HG03097 (cell line): ENCODE results near the gene CNTNAP3.
"Not testable (repeated sequence)": the region's sequence is repeated elsewhere in the genome, so short reads cannot be mapped to it uniquely, and the experiment has no call there.

Source experiments
- ATAC-seq: cut with Tn5 transposase; IDR thresholded peaks from one replicate; pipeline ENCODE4 v1.9.1; 2021; ENCODE audit not compliant: unreplicated experiment, low FRiP score

The CNTNAP3 gene

DNA sequence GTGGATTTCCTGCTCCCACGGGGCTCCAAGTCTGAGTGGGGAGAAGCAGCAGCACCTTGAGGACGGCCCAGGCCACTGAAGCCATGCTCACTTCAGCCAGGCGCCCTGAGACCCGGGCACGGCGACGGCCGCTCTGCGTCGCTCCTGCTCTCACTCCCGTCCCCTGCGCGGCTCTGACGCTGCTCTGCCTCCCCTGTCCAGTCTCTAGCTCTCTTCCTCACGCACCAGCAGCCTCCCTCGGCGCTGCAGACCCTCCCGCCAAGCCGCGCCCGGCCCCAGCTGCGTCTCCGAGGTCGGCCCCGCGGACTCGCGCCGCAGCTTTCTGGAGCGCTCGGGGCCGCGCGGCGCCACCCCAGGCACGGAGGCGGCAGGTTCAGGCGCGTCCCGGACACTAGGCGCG, at the start of gene CNTNAP3:
CNTNAP3 (minus strand) TSS at position 188 of the 400 bp plus-strand sequence; CDS start at position 85, 103 bp downstream.
- not testable (repeated sequence) for ATAC-seq

DNA sequence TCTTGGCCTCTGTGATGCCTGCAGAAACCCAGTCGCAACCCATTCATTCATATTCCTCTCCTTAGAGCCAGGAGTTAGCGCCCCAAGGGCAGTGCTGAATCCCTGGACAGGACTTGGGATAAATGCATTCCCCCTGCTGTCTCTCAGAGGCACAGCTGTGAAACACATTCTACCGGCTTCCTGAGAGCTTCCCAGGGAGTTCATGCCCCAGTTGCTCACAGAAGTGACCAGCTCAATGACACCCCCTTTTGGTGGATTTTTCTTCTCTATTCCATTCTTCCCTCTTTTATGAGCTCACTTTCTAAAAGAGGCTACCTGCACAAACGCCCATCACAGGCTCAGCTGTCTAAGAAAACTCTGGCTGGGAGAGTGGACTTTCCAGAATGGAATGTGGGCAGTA, 8.0 kb downstream of the CNTNAP3 start:
- not testable (repeated sequence) for ATAC-seq

DNA sequence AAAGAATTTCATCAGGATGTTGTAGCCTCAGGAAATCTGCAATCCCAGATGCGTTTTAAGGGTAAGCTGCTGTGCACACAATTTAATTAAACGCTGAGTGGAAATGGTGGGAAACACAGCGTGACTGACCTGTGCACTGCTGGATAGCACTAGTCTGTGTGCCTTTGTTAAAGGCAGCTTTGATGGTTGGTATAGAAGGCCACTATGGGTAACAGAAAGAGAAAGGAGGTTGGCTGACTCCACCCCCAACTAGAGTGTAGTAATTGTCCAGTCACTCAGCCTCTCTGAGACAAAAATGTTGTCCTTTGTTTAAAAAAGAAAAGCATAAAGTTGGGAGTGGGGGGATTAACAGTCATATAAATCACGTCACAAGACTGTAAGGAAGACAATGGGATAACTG, 45.5 kb downstream of the CNTNAP3 start:
- not testable (repeated sequence) for ATAC-seq

DNA sequence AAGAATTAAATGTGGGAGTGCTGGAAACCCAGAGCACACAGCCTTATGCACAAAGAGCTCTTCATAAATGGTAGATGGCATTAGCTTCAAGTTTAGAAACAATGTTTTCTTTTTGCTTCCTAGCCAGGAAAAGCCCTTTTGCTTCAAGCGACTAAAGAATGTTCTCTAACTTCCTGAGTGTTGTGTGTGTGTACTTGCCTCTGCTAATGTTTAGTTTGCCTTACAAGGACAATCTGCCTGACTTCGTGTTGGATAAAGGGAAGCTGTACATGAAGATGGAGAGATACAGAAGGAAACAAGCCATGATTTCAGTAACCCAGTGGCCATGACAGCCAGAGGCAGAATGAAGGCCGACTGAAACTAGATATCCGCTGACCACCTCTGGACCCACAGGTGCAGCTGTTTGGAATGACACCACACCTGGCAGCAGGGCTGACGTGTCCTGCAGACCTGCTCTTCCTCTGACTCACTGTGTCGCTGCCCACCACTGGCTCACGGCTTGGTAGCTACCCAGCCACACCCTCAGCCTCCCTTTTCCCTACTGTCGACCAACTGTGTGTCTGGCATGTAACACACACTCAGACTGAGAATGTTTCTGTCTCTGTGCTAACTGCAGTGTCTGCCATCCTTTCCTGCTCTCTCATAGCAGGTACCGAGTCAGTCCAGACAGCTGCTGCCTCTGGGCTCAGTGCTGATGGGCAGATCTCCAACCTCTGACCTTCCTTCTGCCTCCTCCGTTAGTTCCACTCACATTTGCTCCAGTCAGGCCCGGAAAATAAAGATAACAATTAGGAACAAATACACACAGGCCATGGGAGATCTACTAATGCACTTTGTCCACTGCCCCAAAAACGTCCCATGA, 55.6 kb downstream of the CNTNAP3 start:
- ATAC-seq: not testable (repeated sequence)

DNA sequence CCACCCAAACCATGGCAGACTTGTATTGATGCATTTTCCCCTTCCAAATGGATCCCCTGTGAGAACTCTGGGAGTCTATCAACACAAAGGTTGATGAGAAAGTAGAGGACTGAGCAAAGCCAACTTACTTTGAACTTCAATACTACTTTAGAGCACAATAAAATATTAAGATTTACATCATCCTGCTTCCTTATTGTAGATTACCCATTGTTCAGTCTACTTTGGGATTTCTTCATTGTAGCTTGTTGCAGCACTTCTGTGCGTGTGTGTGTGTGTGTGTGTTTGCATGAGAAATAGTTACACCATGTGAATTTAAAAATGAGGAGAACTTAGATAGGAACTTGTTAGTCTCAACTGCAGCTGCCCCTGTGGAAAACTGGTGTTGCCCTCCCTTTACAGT, 72.0 kb downstream of the CNTNAP3 start:
- ATAC-seq: not testable (repeated sequence)

DNA sequence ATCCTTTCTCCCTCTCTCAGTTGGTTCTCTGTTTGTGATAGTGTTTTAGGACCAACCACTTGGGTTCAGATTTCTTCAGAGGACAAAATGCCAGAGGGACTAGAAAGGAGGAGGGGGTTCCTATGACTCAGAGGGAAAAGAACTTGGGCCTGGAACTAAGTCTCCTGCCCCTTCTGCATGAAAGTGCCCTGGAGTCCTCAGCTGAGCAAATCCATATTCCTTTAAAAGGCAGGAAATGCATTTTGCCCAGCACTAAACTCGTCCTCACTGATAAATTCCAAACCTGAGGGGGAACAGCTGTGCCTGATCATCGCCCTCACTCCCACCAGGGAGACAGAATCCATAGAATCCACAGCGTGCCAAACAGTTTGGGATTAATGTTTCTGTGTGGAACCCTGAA, 78.2 kb downstream of the CNTNAP3 start:
- not testable (repeated sequence) for ATAC-seq

DNA sequence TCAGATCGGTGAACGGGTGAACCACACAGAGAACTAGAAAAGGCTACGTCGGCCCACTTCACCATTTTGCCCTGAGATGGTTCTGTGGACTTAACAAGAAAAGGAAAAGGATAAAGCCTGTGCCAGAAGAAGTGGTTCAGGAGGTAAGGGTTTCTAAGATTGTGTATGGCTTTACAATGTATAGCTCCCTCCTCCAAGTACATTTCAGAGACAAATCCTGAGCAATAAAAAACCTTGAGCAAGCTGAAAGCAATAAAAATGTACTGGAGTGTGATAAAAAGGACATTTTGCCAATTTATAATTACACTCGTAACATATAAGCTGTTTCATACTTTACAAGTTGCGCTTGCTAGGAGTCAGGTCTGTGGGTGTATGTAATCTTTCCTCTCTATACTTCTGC, 81.3 kb downstream of the CNTNAP3 start:
- ATAC-seq: not testable (repeated sequence)

DNA sequence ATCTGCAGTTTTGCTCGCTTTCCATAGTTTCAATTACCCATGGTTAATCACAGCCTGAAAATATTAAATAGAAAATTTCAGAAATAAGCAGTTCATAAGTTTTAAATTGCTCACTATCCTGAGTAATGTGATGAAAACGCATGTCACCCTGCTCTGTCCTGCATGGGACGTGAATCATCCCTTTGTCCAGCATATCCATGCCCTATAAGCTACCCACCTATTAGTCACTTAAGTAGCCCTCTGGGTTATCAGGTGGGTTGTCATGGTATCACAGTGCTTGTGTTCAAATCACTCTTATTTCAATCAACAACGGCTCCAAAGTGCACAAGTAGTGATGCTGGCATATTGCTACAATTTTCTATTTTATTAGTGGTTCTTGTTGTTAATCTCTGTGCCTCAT, 82.1 kb downstream of the CNTNAP3 start:
- not testable (repeated sequence) for ATAC-seq

DNA sequence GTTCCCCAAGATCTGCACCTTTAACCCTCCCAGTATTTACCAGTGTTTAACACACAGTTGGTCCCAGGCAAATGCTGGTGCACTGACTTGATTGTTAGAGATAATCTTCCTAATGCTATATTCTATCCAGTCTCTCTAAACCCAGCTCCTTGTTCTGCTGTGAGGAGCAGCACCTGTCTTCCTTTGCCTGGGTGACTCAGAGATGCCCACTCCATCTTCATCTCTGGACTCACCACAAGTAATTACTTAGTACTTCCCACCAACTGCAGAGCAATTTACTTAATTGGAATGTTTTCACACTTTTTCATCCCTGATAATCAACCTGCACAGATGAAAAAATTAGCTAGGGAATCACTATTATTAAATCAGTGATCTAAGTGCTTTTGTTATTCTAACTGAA, 87.6 kb downstream of the CNTNAP3 start:
- ATAC-seq: not testable (repeated sequence)

DNA sequence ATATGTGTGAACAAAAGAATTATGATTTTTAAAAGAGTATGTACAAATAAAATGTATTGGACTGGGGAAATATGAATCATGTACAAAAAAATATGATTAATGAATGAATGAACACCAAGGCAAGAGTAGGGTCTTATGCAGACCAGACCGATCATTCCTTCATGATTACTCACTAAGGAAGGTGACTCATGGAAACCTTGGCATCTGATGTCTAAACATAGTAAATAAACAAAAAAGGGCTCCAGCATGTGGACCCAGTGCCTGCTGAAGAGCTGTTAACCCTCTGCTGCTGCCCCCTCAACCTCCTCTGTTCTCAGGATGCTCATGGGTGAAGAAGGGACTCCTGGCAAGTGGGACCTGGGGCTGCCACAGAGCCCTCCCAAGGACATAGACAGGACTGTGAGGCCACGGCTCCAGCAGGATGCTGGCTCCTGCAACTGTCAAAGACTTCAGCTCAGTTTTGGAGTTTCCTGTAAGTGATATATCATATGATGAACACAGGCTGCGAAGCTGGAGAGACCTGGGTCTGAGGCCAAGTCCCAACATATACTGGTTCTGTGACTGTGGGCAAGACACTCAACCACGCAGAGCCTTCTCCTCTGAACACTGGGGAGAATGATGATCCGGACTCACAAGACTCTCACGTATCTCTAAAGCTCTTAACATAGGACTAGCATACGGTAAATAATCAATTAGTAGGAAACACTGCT, 89.8 kb downstream of the CNTNAP3 start:
- not testable (repeated sequence) for ATAC-seq

DNA sequence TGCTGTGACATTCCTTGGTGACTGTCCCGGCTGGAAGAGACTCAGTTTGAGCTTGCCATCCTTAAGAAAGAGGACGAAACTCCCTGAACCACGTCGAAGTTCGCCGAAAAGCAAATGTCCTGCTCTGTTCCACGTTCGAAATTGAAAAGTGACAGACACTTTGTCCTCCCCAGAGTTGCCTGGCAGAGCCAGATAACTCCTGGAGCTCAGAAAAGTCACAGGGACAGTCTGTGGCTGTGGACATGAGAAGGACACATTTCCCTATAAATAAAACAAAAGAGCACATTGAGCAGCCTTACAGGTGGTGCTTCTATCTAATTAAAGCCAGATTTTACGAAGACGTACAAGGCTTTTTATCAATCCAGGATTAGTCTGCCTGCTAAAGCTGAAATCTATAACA, 116.6 kb downstream of the CNTNAP3 start:
- ATAC-seq: not testable (repeated sequence)

DNA sequence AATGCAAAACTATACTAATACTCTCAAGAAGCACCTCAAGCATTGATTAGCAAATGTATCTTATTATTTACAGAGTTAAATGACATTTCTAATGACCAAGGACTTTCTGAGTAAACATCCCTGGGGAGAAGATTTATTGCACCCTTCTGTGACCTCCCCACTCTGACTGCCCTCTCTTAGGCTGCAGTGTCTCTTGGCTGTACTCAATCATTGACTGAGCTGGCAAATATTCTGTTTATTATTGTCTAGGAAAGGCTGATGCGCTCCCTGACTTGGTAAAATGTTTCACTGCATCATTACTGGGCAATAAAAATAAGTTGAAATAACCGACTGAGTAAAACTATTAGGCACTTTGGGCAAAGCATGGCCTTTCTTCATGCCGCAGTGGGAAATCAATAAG, 130.3 kb downstream of the CNTNAP3 start:
- not testable (repeated sequence) for ATAC-seq

DNA sequence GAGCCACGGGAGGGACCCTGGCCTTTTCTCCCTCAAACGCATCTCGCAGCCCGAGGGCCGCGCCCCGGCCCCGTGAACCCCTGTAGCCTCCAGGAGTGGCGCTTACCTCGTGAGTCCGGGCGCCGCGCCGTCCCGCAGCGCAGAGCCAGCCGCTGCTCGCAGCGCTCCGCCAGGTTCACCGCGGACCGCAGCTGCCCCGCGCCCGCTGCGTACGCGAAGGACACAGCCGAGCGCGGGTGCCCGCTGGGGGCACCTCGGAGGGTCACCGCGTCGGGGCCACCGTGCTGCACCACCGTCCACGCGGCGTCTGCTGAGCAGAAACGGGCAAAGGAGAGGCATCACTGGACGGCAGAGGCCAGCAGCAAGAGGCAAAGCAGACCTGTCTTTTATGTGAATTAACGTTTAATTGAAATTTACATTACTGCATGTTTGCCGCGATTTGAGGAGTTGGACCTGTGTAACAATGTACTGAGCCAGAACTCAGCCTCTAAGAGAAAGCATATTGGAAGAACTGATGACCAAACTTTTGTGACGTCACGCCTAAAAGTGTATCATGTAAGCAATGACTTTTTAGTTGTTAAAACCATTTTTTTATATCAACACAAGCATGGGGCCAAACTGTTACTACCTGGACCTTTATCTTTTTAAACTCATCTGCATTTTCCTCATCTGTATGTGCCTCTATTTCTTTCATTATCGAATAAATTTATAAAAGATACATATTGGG, 155.0 kb downstream of the CNTNAP3 start:
- not testable (repeated sequence) for ATAC-seq

DNA sequence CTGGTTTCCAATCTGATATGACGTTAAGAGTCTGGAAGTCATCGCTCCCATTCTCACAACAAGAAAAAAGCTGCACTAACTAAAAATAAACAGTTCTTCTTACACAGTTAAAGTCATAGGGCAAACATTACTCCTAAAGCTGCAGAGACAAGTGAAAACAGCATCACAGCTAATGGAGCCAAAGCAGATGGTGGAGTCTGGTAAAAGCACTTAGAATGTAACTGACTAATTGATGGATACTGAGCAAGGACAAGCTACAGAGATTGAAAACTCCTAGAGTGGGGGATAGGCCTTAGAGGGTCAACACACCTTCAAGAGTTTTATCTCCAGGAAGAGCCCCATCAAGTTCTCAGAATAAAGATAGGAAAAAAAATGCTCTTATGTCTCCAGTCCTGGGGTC, 166.6 kb downstream of the CNTNAP3 start:
- not testable (repeated sequence) for ATAC-seq

DNA sequence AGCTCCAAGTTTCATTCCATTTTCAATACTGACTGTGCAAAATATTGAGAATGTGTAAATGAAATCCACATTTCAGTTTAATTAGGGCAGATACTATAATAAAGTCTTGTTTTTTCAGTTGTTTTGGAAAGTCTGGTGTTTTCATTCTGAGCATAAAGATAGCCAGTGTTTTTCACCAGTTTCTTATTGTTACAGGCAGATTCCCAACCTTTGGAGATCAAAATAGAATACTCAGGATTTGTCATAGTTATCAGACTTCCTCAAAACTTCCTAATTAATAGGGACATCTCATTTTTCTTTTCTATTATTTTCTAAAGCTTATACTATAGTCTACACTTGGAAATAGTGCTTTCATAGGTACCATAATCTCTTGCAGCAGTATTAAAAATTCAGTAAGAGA, 176.2 kb downstream of the CNTNAP3 start:
- ATAC-seq: not testable (repeated sequence)

DNA sequence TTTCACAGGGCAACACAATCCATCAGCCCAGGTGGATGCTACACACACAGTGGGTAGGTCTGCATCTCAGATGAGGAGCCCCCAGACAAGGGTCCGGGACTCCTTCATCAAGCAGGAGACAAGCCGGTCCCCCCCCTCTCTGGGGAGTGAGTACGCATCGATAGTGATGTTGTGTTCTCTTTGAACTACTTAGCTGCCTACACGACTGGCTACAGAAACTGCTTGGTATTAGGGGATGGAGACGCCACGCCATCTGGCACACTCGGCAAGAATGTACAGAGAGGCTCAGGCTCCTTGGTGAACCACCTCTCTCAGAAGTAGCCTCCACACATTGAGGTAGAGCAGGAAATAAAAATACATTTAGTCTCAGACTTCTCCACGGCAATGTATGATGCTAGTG, 179.8 kb downstream of the CNTNAP3 start:
- ATAC-seq: no peak

DNA sequence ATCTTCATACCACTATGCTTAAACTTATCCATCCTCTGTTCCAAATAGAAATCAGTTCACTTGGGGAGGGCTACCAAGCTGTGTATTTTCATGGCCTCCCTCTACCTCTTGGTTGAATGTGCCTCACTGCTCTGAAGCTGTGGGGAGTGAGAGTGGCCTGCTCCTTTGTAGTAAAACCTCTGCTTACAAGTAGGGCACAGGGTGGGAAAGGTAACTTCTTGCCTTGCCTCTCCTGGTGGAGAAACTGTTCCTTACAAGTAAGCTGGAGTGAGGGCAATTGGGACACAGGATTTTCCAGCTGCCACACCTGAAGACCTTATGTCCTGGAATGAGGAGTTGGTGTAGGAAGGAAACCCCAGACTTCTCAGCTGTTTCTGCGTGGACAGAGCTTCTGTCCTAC, 190.8 kb downstream of the CNTNAP3 start:
- not testable (repeated sequence) for ATAC-seq

DNA sequence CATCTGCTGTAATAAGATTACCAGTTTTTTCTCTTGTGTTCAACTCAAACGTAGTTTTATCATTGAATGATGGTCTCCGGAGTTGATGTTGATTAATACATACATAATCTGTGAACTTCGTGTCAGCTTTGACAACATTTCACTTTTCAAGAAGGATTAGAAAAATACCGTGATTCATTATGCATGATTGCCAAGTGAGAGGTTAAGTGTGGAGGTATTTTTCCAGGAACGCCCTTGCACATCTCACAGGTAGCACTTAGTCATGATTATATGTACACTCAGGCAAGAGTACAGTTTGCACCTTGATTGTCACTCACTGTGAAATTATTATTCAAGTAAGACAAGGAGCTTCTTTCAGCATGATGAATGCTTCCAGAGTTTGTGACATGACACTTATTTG, 202.7 kb downstream of the CNTNAP3 start:
- ATAC-seq: not testable (repeated sequence)

DNA sequence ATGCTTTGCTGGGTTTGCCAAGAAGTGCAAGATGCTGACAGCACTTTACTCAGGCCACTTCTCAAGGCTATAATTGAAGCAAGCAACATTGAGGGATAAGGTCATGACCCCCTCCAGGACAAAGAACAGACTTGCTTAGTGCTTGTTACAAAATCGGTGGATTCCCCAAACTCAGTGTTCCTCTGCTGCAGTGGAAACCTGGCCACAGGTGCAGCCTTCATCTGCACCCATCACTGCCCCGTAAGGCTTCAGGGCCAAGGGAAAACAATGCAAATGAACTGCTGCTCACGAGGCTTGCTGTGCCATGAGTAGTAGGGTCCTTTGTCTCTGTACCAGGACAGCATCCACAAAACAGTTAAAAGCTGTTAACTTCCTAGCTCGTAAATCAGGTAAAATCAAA, 205.4 kb downstream of the CNTNAP3 start:
- ATAC-seq: not testable (repeated sequence)

DNA sequence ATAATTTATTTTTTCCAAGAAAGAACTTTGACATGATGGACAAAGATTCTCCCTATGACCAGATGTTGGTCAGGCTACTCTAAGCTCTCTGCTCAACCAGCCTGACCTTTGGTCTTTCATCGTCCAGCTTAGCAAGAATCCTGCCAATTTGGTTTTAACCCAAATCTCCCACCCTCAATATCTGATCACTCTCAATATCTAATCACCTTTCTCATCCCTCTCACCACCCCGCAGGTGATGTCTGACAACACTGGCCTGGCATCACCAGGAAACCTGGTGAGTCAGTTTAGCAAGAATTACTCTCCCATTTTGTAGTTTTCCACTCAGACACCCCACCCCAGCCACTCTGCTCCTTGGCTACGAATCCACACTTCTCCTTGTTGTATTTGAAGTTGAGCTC, 207.9 kb downstream of the CNTNAP3 start:
- ATAC-seq: not testable (repeated sequence)
